ENCODE measurements around the gene MAPKAPK2.

The MAPKAPK2 gene

DNA sequence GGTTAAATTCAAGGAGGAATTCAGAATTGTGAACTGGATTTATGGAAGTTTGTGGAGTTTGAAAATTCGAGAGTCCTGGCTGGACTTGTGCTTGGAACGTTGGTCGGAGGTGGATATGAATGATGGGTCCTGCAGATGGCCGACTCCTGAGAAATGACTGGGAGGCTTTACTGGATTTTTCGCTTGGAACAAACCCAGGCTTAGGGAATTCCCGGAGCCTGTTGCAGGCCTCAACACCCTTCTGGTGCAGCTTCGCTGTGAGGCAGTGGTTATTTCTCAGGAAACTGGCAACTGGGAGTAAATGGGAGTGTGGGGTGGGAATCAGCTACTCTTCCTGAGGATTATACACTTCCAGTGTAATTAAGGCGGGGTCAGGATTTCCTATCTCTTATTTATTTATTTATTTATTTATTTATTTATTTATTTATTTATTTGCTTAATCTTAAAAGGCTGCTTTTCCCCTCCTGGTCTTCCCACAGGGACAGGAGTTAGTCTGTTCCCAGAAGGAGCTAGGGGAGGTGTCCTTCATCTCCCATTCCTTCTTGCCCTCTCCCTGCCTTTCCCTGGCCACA lies 21.1 kb downstream of the MAPKAPK2 start:
- TF ChIP-seq EP300 (IDR thresholded peaks at IDR 0.05; ENCODE audit: borderline replicate concordance) = no peak
- no peak for TF ChIP-seq FOXM1 (IDR thresholded peaks at IDR 0.05; ENCODE audit: borderline replicate concordance, low read depth)
- no peak for TF ChIP-seq ZBTB7A (IDR thresholded peaks at IDR 0.05; ENCODE audit: low read depth)

DNA sequence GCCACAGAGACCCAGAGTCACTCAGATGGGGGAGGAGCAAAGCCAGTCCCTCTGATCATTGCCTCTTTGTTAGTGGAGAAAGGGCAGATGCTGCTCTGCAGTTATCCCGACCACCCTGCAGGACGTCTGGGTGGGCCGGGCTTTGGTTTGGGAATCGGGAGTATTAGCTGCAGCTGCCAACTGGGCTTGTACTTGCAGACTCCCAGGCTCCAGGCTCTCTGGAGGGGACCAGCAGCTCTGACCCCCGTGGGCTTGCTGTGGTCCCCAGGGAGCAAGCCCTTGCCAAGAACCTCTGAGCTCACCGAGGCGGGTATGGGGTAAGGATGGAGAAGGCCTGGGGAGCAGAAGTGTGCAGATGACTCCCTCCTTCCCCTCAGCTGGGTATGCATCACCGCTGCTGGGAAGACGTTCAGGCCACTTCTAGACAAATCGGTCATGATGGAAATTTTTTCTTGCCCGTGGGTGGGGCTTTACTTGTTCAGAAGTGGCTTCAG lies 21.6 kb downstream of the MAPKAPK2 start:
- TF ChIP-seq FOXM1 (IDR thresholded peaks at IDR 0.05; ENCODE audit: borderline replicate concordance, low read depth) (no peak), TAF1 (IDR thresholded peaks at IDR 0.05; ENCODE audit: low read depth) (no peak), TEAD4 (IDR thresholded peaks at IDR 0.05) (no peak), CEBPB (IDR thresholded peaks at IDR 0.05) (no peak), CREB1 (IDR thresholded peaks at IDR 0.05; ENCODE audit: low read depth) (no peak), REST (IDR thresholded peaks at IDR 0.05; ENCODE audit: low read depth) (no peak)
- TF ChIP-seq, protein P1, sequence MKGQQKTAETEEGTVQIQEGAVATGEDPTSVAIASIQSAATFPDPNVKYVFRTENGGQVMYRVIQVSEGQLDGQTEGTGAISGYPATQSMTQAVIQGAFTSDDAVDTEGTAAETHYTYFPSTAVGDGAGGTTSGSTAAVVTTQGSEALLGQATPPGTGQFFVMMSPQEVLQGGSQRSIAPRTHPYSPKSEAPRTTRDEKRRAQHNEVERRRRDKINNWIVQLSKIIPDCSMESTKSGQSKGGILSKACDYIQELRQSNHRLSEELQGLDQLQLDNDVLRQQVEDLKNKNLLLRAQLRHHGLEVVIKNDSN (IDR thresholded peaks at IDR 0.05) = no peak

- TF ChIP-seq, protein P1 (IDR thresholded peaks at IDR 0.05) = no peak
- no peak for TF ChIP-seq TCF12 (IDR thresholded peaks at IDR 0.05; ENCODE audit: low read depth)
- TF ChIP-seq CEBPB (IDR thresholded peaks at IDR 0.05) = no peak
- no peak for TF ChIP-seq FOXM1 (IDR thresholded peaks at IDR 0.05; ENCODE audit: borderline replicate concordance, low read depth)
- no peak for TF ChIP-seq NFIC (IDR thresholded peaks at IDR 0.05)
- TF ChIP-seq YY1 (IDR thresholded peaks at IDR 0.05; ENCODE audit: low read depth) = no peak
- TF ChIP-seq, protein P2, sequence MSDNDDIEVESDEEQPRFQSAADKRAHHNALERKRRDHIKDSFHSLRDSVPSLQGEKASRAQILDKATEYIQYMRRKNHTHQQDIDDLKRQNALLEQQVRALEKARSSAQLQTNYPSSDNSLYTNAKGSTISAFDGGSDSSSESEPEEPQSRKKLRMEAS (IDR thresholded peaks at IDR 0.05) = no peak
- TF ChIP-seq EGR1 (IDR thresholded peaks at IDR 0.05) = no peak
- no peak for TF ChIP-seq EP300 (IDR thresholded peaks at IDR 0.05; ENCODE audit: borderline replicate concordance)
- TF ChIP-seq TEAD4 (IDR thresholded peaks at IDR 0.05) = no peak
- TF ChIP-seq ZBTB7A (IDR thresholded peaks at IDR 0.05; ENCODE audit: low read depth) = no peak
- no peak for TF ChIP-seq CREB1 (IDR thresholded peaks at IDR 0.05; ENCODE audit: low read depth)
- TF ChIP-seq TAF1 (IDR thresholded peaks at IDR 0.05; ENCODE audit: low read depth) = no peak
- TF ChIP-seq RAD21 (IDR thresholded peaks at IDR 0.05; ENCODE audit: low read depth) = no peak
- no peak for TF ChIP-seq REST (IDR thresholded peaks at IDR 0.05; ENCODE audit: low read depth)
Measured at GRCh38 chr1:206706806-206707366, 22.2 kb downstream of the MAPKAPK2 start.

- no peak for TF ChIP-seq TEAD4 (IDR thresholded peaks at IDR 0.05)
- TF ChIP-seq NFIC (IDR thresholded peaks at IDR 0.05) = no peak
- TF ChIP-seq YY1 (IDR thresholded peaks at IDR 0.05; ENCODE audit: low read depth) = no peak
- no peak for TF ChIP-seq TAF1 (IDR thresholded peaks at IDR 0.05; ENCODE audit: low read depth)
- no peak for TF ChIP-seq CREB1 (IDR thresholded peaks at IDR 0.05; ENCODE audit: low read depth)
- no peak for TF ChIP-seq EP300 (IDR thresholded peaks at IDR 0.05; ENCODE audit: borderline replicate concordance)
- no peak for TF ChIP-seq ZBTB7A (IDR thresholded peaks at IDR 0.05; ENCODE audit: low read depth)
- TF ChIP-seq CEBPB (IDR thresholded peaks at IDR 0.05) = no peak
- TF ChIP-seq REST (IDR thresholded peaks at IDR 0.05; ENCODE audit: low read depth) = no peak
- TF ChIP-seq TCF12 (IDR thresholded peaks at IDR 0.05; ENCODE audit: low read depth) = no peak
- no peak for TF ChIP-seq FOXM1 (IDR thresholded peaks at IDR 0.05; ENCODE audit: borderline replicate concordance, low read depth)
- TF ChIP-seq EGR1 (IDR thresholded peaks at IDR 0.05) = no peak
- TF ChIP-seq, protein P1 (IDR thresholded peaks at IDR 0.05) = no peak
- TF ChIP-seq, protein P2 (IDR thresholded peaks at IDR 0.05) = no peak
Measured at GRCh38 chr1:206708058-206708457, 23.4 kb downstream of the MAPKAPK2 start.
